Measurements from ENCODE around the gene STX17. TPM values are rescaled to one million over a fixed set of nuclear protein-coding genes. Genes with fewer than 3 reads are reported as not detected.

Gene STX17
- total and polyA plus RNA-seq, 2 experiments from 2014 or later = 16.9 to 17.0 TPM

DNA sequence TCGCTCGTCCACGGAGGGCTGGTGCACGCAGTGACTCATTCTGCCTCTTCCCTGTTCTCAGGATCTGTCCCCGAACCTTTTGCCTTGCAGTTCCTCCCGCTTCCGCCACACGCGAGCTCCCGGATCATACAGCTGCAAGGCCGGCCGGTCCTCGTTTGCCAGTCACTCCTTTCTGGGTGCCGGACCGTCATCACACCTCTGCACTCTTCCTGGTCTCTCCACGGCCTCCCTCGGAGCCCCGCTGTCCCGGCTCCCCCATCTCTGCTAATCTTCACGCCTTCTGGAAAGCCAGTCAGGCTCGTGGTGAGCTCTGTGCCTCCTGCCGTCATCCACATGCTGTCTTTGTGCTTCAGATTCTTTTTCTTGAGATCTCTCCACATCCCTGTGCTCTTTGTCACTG, 91.8 kb downstream of the STX17 start:
- Histone ChIP-seq H3F3A (ENCODE audit: insufficient read depth) (no peaks in the 10 kb centered on the region), H3K4me2 (ENCODE audit: unreplicated experiment) (no peak overlapping the region), H3K4me3 (no peak overlapping the region), H3K79me2 (ENCODE audit: insufficient read depth) (no peaks in the 10 kb centered on the region), H3K36me3 (ENCODE audit: low read depth) (peaks cover 17% of the 10 kb centered on the region), H4K20me1 (ENCODE audit: insufficient read depth) (no peaks in the 10 kb centered on the region), H3K9ac (no peak overlapping the region), H3K27me3 (replicated peaks; ENCODE audit: insufficient read depth) (no peaks in the 10 kb centered on the region), H3K4me1 (ENCODE audit: insufficient read depth) (no peaks in the 10 kb centered on the region), H3K27ac (no peak overlapping the region), H3K9me2 (ENCODE audit: insufficient read depth) (no peaks in the 10 kb centered on the region), H2AFZ (no peak overlapping the region), H3K9me3 (ENCODE audit: low read depth) (no peaks in the 10 kb centered on the region)
- TF ChIP-seq EZH2 (IDR thresholded peaks at IDR 0.05; ENCODE audit: insufficient read depth, poor library complexity, severe bottlenecking) = no peak
- TF ChIP-seq EZH2phosphoT487 (IDR thresholded peaks at IDR 0.05; ENCODE audit: insufficient read depth, low read depth) = no peak
- in situ Hi-C loops (cut with MboI) = no loop called here
- DNase-seq = no peak
- 89 to 90% methylated on average over 22 of the region's 22 CpGs for WGBS, 2 experiments (ENCODE audit: low coverage in 1 of 2, low lambda C conversion rate in 2 of 2, missing lambda C conversion rate in 2 of 2)

DNA sequence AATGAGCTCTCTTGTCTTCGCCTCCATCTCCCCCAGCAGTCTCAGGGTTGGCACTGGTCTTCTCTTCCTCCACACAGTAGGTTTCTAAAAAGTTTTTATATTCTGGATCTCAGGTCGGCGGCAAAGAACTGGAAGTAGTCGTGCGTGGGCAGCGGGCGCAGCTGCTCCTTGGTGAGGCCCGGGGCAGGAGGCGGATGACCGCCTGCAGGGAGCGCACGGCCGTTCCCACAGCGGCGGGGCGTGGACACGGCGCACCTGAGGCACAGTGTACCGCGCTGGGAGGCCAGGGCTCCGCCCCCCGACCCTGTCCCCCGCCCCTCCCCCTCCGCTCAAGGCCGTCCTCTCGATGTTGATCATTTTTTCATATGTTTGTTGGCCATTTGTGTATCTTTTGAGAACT, 92.4 kb downstream of the STX17 start:
- in situ Hi-C loops (cut with MboI) = no loop called here
- no peak overlapping the region for H3K27ac ChIP-seq
- H3K9me2 ChIP-seq (ENCODE audit: insufficient read depth) = no peaks in the 10 kb centered on the region
- H3K4me2 ChIP-seq (ENCODE audit: unreplicated experiment) = no peak overlapping the region
- H3K9me3 ChIP-seq (ENCODE audit: low read depth) = no peaks in the 10 kb centered on the region
- no peaks in the 10 kb centered on the region for H3K27me3 ChIP-seq (replicated peaks; ENCODE audit: insufficient read depth)
- H3K36me3 ChIP-seq (ENCODE audit: low read depth) = peaks cover 18% of the 10 kb centered on the region
- H3K4me1 ChIP-seq (ENCODE audit: insufficient read depth) = no peaks in the 10 kb centered on the region
- WGBS, 2 experiments (ENCODE audit: low coverage in 1 of 2, low lambda C conversion rate in 2 of 2, missing lambda C conversion rate in 2 of 2) = 94 to 99% methylated on average over 16 to 26 of the region's 26 CpGs
- no peak for DNase-seq
- H2AFZ ChIP-seq = no peak overlapping the region
- H3K79me2 ChIP-seq (ENCODE audit: insufficient read depth) = no peaks in the 10 kb centered on the region
- H3K4me3 ChIP-seq = no peak overlapping the region
- H3K9ac ChIP-seq = no peak overlapping the region
- no peaks in the 10 kb centered on the region for H3F3A ChIP-seq (ENCODE audit: insufficient read depth)
- TF ChIP-seq EZH2 (IDR thresholded peaks at IDR 0.05; ENCODE audit: insufficient read depth, poor library complexity, severe bottlenecking) (no peak), EZH2phosphoT487 (IDR thresholded peaks at IDR 0.05; ENCODE audit: insufficient read depth, low read depth) (no peak)
- H4K20me1 ChIP-seq (ENCODE audit: insufficient read depth) = no peaks in the 10 kb centered on the region

DNA sequence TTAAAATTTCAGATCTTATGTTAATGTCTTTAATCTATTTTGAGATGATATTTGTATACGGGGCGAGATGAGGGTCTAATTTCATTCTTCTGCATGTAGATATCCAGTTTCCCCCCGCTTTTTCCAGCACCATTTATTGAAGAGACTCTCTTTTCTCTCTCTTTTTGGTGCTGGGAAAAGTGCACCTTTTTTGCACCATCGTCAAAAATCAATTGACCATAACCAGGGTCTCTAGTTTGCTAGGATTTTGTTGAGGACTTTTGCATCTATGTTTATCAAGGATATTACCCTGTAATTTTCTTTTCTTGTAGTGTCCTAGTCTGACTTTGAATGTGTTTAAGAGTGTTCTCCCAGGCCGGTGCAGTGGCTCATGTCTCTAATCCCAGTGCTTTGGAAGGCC, 93.3 kb downstream of the STX17 start:
- H3K9ac ChIP-seq = no peak overlapping the region
- peaks cover 18% of the 10 kb centered on the region for H3K36me3 ChIP-seq (ENCODE audit: low read depth)
- in situ Hi-C loops (cut with MboI) = loop anchor here (25.0 kb wide), 1 partner anchor 737 kb away; no protein-coding TSS in a partner anchor
- H2AFZ ChIP-seq = no peak overlapping the region
- no peak overlapping the region for H3K27ac ChIP-seq
- H4K20me1 ChIP-seq (ENCODE audit: insufficient read depth) = no peaks in the 10 kb centered on the region
- no peak for TF ChIP-seq EZH2phosphoT487 (IDR thresholded peaks at IDR 0.05; ENCODE audit: insufficient read depth, low read depth)
- no peak for TF ChIP-seq EZH2 (IDR thresholded peaks at IDR 0.05; ENCODE audit: insufficient read depth, poor library complexity, severe bottlenecking)
- H3K9me3 ChIP-seq (ENCODE audit: low read depth) = no peaks in the 10 kb centered on the region
- no peak overlapping the region for H3K4me3 ChIP-seq
- H3F3A ChIP-seq (ENCODE audit: insufficient read depth) = no peaks in the 10 kb centered on the region
- H3K79me2 ChIP-seq (ENCODE audit: insufficient read depth) = no peaks in the 10 kb centered on the region
- no peaks in the 10 kb centered on the region for H3K9me2 ChIP-seq (ENCODE audit: insufficient read depth)
- 96 to 97% methylated on average over 5 of the region's 5 CpGs for WGBS, 2 experiments (ENCODE audit: low coverage in 1 of 2, low lambda C conversion rate in 2 of 2, missing lambda C conversion rate in 2 of 2)
- H3K27me3 ChIP-seq (replicated peaks; ENCODE audit: insufficient read depth) = no peaks in the 10 kb centered on the region
- DNase-seq = no peak
- H3K4me2 ChIP-seq (ENCODE audit: unreplicated experiment) = no peak overlapping the region
- H3K4me1 ChIP-seq (ENCODE audit: insufficient read depth) = no peaks in the 10 kb centered on the region

DNA sequence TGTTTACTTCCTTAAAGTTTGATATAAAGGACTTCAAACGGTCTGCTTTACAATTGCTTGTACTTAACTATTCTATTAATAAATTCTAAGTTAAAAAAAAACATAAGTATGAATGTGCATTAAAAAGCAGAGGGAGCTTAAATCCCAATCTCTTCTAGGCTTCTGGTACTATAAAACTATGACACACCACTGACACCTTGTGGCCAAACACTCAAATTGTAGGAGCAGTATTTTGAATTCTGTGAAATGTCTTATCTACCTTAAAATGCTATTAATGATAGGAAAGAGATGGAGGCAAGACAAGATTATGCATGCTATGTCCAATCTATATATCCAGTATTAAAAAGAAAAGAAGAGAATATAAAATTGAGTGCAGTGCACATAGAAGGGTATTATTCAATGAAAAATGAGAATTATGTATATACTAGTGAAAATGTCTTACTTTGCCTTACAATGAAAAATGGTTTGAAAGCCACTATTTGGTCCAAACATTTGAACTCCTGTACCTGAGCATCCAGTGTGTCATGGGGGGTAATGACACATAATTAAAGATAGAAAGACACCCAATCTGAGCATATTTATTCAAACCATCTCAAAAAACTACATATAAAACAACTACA, 104.7 kb downstream of the STX17 start:
- no peak overlapping the region for H2AFZ ChIP-seq
- no peak overlapping the region for H3K9ac ChIP-seq
- H3K27me3 ChIP-seq (replicated peaks; ENCODE audit: insufficient read depth) = no peaks in the 10 kb centered on the region
- no peak overlapping the region for H3K27ac ChIP-seq
- no peaks in the 10 kb centered on the region for H3K9me3 ChIP-seq (ENCODE audit: low read depth)
- DNase-seq = peak; percentile 60
- no peaks in the 10 kb centered on the region for H3K4me1 ChIP-seq (ENCODE audit: insufficient read depth)
- no peak overlapping the region for H3K4me3 ChIP-seq
- TF ChIP-seq EZH2 (IDR thresholded peaks at IDR 0.05; ENCODE audit: insufficient read depth, poor library complexity, severe bottlenecking) (no peak), EZH2phosphoT487 (IDR thresholded peaks at IDR 0.05; ENCODE audit: insufficient read depth, low read depth) (no peak)
- H3K79me2 ChIP-seq (ENCODE audit: insufficient read depth) = no peaks in the 10 kb centered on the region
- 33 to 43% methylated on average over 1 of the region's 1 CpG for WGBS, 2 experiments (ENCODE audit: low coverage in 1 of 2, low lambda C conversion rate in 2 of 2, missing lambda C conversion rate in 2 of 2)
- H3K36me3 ChIP-seq (ENCODE audit: low read depth) = 0 out of 2 replicates have a peak, but pooled peaks cover 3% of the 10 kb centered on the region
- no peaks in the 10 kb centered on the region for H3F3A ChIP-seq (ENCODE audit: insufficient read depth)
- in situ Hi-C loops (cut with MboI) = loop anchor here (25.0 kb wide), 1 partner anchor 749 kb away; no protein-coding TSS in a partner anchor
- no peak overlapping the region for H3K4me2 ChIP-seq (ENCODE audit: unreplicated experiment)
- no peaks in the 10 kb centered on the region for H3K9me2 ChIP-seq (ENCODE audit: insufficient read depth)
- H4K20me1 ChIP-seq (ENCODE audit: insufficient read depth) = no peaks in the 10 kb centered on the region
